Natural killer cell (primary cell): Measurements from ENCODE around the gene APRT. TPM values are rescaled to one million over a fixed set of nuclear protein-coding genes. Genes with fewer than 3 reads are reported as not detected.

Experiments used
- ATAC-seq, 3 donors: fragments of 150-1000 bp in 2 of 3; fragments of 200-7000 bp in 1 of 3; cut with Tn5 transposase; 1 replicate in 1 of 3; 2 replicates in 2 of 3; pipeline ENCODE4 v1.10.0; 2021; ENCODE audit warnings: mild to moderate bottlenecking in 2 of 3, moderate library complexity in 2 of 3
- DNase-seq, 2 donors: peaks; one replicate each; pipeline versions ENCODE4 v3.0.0 to v3.0.0-alpha.2; 2013 to 2021; ENCODE audit warnings: mixed read lengths in 1 of 2
- H3K27ac ChIP-seq: one replicate; pipeline ENCODE4 v1.5.1; 2013; ENCODE audit warnings: mild to moderate bottlenecking, low read length
- H3K27me3 ChIP-seq: one replicate; pipeline ENCODE4 v1.6.1; 2013; ENCODE audit warnings: low read length; ENCODE audit not compliant: control insufficient read depth, insufficient read depth
- H3K36me3 ChIP-seq: one replicate; pipeline ENCODE4 v1.6.1; 2013; ENCODE audit warnings: low read length; ENCODE audit not compliant: control insufficient read depth, insufficient read depth
- H3K4me1 ChIP-seq: one replicate; pipeline ENCODE4 v1.6.1; 2013; ENCODE audit warnings: low read length; ENCODE audit not compliant: control insufficient read depth, insufficient read depth
- H3K4me3 ChIP-seq: one replicate; pipeline ENCODE4 v1.5.1; 2013; ENCODE audit warnings: low read length
- H3K9me3 ChIP-seq: one replicate; pipeline ENCODE4 v1.6.1; 2013; ENCODE audit warnings: low read length; ENCODE audit not compliant: control insufficient read depth, insufficient read depth
- H3K27ac Mint-ChIP-seq, 2 donors: one replicate each; pipeline ENCODE4 v1.8.0; 2022; ENCODE audit warnings: mild to moderate bottlenecking in 2 of 2, mixed read lengths in 2 of 2, moderate library complexity in 1 of 2
- H3K27me3 Mint-ChIP-seq, 2 donors: one replicate each; pipeline ENCODE4 v1.8.0; 2022; ENCODE audit warnings: low read depth in 2 of 2, mixed read lengths in 2 of 2
- H3K36me3 Mint-ChIP-seq: one replicate; pipeline ENCODE4 v1.8.0; 2022; ENCODE audit warnings: mixed read lengths
- H3K4me1 Mint-ChIP-seq, 2 donors: one replicate each; pipeline ENCODE4 v1.8.0; 2022; ENCODE audit warnings: mixed read lengths in 2 of 2
- H3K4me3 Mint-ChIP-seq: one replicate; pipeline ENCODE4 v1.8.0; 2022; ENCODE audit warnings: mild to moderate bottlenecking, moderate library complexity, mixed read lengths
- H3K9me3 Mint-ChIP-seq, 2 donors: one replicate each; pipeline ENCODE4 v1.8.0; 2022; ENCODE audit warnings: mixed read lengths in 2 of 2
- WGBS: methylation state at CpG from one replicate; pipeline ENCODE4 v1.1.7; 2013; ENCODE audit warnings: missing lambda C conversion rate; ENCODE audit not compliant: insufficient coverage; 5-methylcytosine and 5-hydroxymethylcytosine counted together
- intact Hi-C: fragments of 100-400 bp; cut with micrococcal nuclease; formaldehyde crosslinking; loops from one replicate; pipeline ENCODE4 v1.14.2; 2022
- total RNA-seq, 4 donors: library from RNA; stranded (reverse); fragments of 120-200 nt in 1 of 4; gene quantifications; one replicate each; pipeline versions ENCODE4 v1.2.3 to v1.2.4, GENCODE V29; 2013 to 2022
- TF ChIP-seq, protein P1 (sequence below): fragments of 200-600 bp; IDR thresholded peaks from one replicate; pipeline ENCODE4 v1.8.0; 2022; ENCODE audit warnings: antibody characterized with exemption

Gene APRT
- total RNA-seq, 3 donors from 2014 or later (not counting 1 experiment from before 2014, with no cell fraction given), result 118 to 123 (median 120) TPM

DNA sequence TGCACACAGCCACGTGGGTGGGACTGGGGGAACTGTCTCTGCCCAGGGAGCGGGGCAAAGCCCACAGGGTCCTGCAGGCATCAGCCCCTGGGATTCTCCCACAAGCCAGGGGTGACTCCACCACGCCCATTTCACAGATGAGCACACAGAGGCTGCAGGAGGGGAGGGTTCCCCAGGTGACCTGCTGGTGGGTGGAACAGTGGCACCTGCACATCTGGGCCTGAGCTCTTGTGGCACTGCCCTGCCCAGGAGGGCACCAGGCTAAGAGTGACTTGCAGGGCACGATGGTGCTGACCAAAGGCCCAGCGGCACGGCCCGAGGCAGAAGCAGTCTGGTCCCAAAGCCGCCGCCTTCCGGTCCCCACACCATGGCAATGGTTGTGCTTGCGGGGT lies 50.6 kb downstream of the APRT start:
- TF ChIP-seq, protein P1, sequence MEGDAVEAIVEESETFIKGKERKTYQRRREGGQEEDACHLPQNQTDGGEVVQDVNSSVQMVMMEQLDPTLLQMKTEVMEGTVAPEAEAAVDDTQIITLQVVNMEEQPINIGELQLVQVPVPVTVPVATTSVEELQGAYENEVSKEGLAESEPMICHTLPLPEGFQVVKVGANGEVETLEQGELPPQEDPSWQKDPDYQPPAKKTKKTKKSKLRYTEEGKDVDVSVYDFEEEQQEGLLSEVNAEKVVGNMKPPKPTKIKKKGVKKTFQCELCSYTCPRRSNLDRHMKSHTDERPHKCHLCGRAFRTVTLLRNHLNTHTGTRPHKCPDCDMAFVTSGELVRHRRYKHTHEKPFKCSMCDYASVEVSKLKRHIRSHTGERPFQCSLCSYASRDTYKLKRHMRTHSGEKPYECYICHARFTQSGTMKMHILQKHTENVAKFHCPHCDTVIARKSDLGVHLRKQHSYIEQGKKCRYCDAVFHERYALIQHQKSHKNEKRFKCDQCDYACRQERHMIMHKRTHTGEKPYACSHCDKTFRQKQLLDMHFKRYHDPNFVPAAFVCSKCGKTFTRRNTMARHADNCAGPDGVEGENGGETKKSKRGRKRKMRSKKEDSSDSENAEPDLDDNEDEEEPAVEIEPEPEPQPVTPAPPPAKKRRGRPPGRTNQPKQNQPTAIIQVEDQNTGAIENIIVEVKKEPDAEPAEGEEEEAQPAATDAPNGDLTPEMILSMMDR, result no peak
- peaks cover 9% of the 10 kb centered on the region for H3K36me3 ChIP-seq
- H3K4me3 ChIP-seq, result no peak overlapping the region
- Mint-ChIP-seq H3K36me3 (no peaks in the 10 kb centered on the region), H3K27ac (no peak overlapping the region), H3K4me1 (peaks cover 17 to 25% of the 10 kb centered on the region in 2 donors), H3K27me3 (no peaks in the 10 kb centered on the region), H3K9me3 (no peaks in the 10 kb centered on the region), H3K4me3 (no peak overlapping the region)
- H3K27me3 ChIP-seq, result no peaks in the 10 kb centered on the region
- intact Hi-C loops, result no loop called here
- no peak for DNase-seq
- ATAC-seq, result no peak
- H3K27ac ChIP-seq, result no peak overlapping the region
- peaks cover 42% of the 10 kb centered on the region for H3K4me1 ChIP-seq
- no peaks in the 10 kb centered on the region for H3K9me3 ChIP-seq
- WGBS, result 96% methylated on average over 11 of the region's 11 CpGs

DNA sequence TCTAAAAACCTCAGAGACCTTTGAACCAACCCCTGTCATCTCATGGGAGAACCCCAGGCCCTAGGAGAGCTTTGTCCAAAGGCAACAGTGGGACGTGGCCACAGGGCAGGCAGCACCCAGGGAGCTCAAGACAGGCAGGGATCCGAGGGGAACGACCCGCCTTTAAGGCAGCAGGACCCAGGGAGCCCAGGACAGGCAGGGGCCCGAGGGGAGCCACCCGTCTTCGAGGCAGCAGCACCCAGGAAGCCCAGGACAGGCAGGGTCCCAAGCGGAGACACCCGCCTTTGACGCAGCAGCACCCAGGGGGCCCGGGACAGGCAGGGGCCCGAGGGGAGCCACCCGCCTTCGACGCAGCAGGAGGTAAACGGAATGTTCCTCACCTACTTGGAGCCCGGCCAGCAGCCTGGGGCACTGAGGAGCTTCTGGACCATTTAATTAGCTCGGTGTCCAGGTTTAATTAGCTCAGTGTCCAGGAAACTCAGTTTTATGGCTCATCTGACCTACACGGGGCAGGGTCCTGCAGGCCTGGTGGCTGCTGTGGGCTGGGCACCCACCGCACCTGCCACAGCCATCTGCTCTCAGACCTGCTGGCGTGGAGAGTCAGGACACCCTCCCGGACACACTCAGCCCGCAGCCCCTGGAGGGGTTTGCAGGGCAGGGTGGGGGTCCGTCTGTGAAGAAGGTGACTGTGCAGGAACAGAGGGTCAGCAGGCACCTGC lies 51.1 kb downstream of the APRT start:
- H3K9me3 ChIP-seq, result no peaks in the 10 kb centered on the region
- H3K27me3 ChIP-seq, result no peaks in the 10 kb centered on the region
- TF ChIP-seq, protein P1, result no peak
- no peaks in the 10 kb centered on the region for H3K9me3 Mint-ChIP-seq
- H3K4me3 Mint-ChIP-seq, result no peak overlapping the region
- peaks cover 9% of the 10 kb centered on the region for H3K36me3 ChIP-seq
- no peak overlapping the region for H3K27ac Mint-ChIP-seq
- H3K4me1 ChIP-seq, result peaks cover 36% of the 10 kb centered on the region
- no peaks in the 10 kb centered on the region for H3K27me3 Mint-ChIP-seq
- H3K36me3 Mint-ChIP-seq, result no peaks in the 10 kb centered on the region
- H3K27ac ChIP-seq, result no peak overlapping the region
- no peak for DNase-seq
- peaks cover 12 to 19% of the 10 kb centered on the region in 2 donors for H3K4me1 Mint-ChIP-seq
- intact Hi-C loops, result no loop called here
- 94% methylated on average over 24 of the region's 24 CpGs for WGBS
- no peak for ATAC-seq
- no peak overlapping the region for H3K4me3 ChIP-seq

DNA sequence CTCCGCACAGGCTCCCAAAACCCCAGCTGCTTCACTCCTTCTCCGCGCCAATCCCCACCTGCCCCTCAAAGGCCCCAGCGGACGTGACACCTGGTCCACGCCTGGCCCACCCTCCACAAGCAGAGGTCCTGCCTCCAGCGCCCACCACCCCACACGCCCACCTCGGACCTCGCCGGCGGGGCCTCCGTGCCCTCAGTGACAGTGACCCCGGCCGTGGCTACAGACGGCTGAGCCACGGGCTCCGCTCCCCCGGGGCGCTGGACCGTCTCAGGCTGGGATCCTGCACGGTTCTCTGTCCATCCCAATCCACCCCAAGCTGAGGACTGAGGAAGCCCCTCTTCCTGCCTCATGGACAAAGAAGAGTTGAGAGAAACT lies 51.8 kb downstream of the APRT start:
- Mint-ChIP-seq H3K9me3 (no peaks in the 10 kb centered on the region), H3K27me3 (no peaks in the 10 kb centered on the region), H3K36me3 (no peaks in the 10 kb centered on the region), H3K4me1 (peaks cover 12 to 19% of the 10 kb centered on the region in 2 donors), H3K4me3 (no peak overlapping the region), H3K27ac (no peak overlapping the region)
- H3K4me3 ChIP-seq, result no peak overlapping the region
- intact Hi-C loops, result no loop called here
- ATAC-seq (no peak), DNase-seq (no peak)
- no peaks in the 10 kb centered on the region for H3K9me3 ChIP-seq
- H3K4me1 ChIP-seq, result peaks cover 30% of the 10 kb centered on the region
- 96% methylated on average over 22 of the region's 22 CpGs for WGBS
- H3K36me3 ChIP-seq, result peaks cover 9% of the 10 kb centered on the region
- TF ChIP-seq, protein P1, result no peak
- H3K27ac ChIP-seq, result no peak overlapping the region
- no peaks in the 10 kb centered on the region for H3K27me3 ChIP-seq

Other genes starting within 250 kb of the APRT start
- 100 to 1,000 TPM; 125 to 130 (median 126) TPM for gene ZC3H18, start 241.5 kb downstream of the APRT start, total RNA-seq
- 1 to 10 TPM in 2 of 3 donors, under 1 TPM in 1; 0.61 to 3.0 (median 1.2) TPM for gene IL17C, start 173.4 kb downstream of the APRT start, total RNA-seq
- gene CYBA, start 160.9 kb downstream of the APRT start, total RNA-seq, result 1,000 to 10,000 TPM; 1,001 to 1,351 (median 1,051) TPM
- 100 to 1,000 TPM; 176 to 271 (median 185) TPM for gene MVD, start 148.8 kb downstream of the APRT start, total RNA-seq
- gene SNAI3, start 125.4 kb downstream of the APRT start, total RNA-seq, result 1 to 10 TPM; 8.2 to 9.2 (median 8.4) TPM
- gene RNF166, start 105.5 kb downstream of the APRT start, total RNA-seq, result 100 to 1,000 TPM; 459 to 712 (median 501) TPM
- 10 to 100 TPM; 36.6 to 43.3 (median 39.9) TPM for gene CTU2, start 105.4 kb downstream of the APRT start, total RNA-seq
- 100 to 1,000 TPM; 172 to 197 (median 183) TPM for gene PIEZO1, start 26.7 kb downstream of the APRT start, total RNA-seq
- gene CDT1, start 8.1 kb downstream of the APRT start, total RNA-seq, result 1 to 10 TPM; 2.2 to 3.8 (median 2.6) TPM
- 10 to 100 TPM; 58.1 to 75.8 (median 65.7) TPM for gene GALNS, start 45.0 kb upstream of the APRT start, total RNA-seq
- 10 to 100 TPM; 31.9 to 39.0 (median 36.2) TPM for gene TRAPPC2L, start 45.2 kb upstream of the APRT start, total RNA-seq
- under 1 TPM in 1 of 3 donors, not detected in 2; 0.43 TPM for gene PABPN1L, start 54.7 kb upstream of the APRT start, total RNA-seq
- gene CBFA2T3, start 165.3 kb upstream of the APRT start, total RNA-seq, result 1 to 10 TPM; 2.5 to 7.8 (median 4.2) TPM